C4-2B (cell line): ENCODE data around the gene CTBS.

ENCODE experiments used
- ZFX ChIP-seq: fragments of 450-650 bp; IDR thresholded peaks from 2 replicates; pipeline ENCODE4 v1.6.1; 2017
- TF ChIP-seq, protein P1 (sequence below): fragments of 450-650 bp; conservative IDR thresholded peaks from 2 replicates; pipeline ENCODE4 v1.5.1; 2017; ENCODE audit warnings: mild to moderate bottlenecking

DNA sequence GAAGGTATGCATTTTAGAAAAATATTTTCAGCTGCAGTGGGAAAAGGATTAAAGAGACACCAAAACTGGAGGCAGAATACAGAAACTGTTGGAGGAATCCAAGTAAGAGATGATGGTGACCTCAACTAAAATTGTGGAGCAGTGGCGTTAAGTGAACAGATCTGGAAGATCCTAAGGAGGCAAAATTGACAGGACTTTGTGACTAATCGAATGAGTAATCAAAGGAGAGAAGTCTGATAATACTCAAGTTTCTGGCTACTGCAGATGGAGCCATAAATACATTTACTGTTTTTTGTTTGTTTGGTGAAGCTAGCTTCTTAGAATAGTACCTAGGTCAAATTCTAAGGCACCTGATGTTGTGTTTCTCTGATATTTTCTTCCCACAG lies 3.1 kb downstream of the CTBS start:
- TF ChIP-seq, protein P1, sequence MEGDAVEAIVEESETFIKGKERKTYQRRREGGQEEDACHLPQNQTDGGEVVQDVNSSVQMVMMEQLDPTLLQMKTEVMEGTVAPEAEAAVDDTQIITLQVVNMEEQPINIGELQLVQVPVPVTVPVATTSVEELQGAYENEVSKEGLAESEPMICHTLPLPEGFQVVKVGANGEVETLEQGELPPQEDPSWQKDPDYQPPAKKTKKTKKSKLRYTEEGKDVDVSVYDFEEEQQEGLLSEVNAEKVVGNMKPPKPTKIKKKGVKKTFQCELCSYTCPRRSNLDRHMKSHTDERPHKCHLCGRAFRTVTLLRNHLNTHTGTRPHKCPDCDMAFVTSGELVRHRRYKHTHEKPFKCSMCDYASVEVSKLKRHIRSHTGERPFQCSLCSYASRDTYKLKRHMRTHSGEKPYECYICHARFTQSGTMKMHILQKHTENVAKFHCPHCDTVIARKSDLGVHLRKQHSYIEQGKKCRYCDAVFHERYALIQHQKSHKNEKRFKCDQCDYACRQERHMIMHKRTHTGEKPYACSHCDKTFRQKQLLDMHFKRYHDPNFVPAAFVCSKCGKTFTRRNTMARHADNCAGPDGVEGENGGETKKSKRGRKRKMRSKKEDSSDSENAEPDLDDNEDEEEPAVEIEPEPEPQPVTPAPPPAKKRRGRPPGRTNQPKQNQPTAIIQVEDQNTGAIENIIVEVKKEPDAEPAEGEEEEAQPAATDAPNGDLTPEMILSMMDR, result no peak
- TF ChIP-seq ZFX, result no peak
